Neural cell (in vitro differentiated cells): Measurements from ENCODE around the gene LHPP. TPM values are rescaled to one million over a fixed set of nuclear protein-coding genes. Genes with fewer than 3 reads are reported as not detected.

Experiments
- H2AFZ ChIP-seq: fragments of 200-600, 300-800 bp; sonication (generic), shearing (Covaris generic); 2 replicates; pipeline ENCODE4 v1.6.0; 2014; ENCODE audit warnings: low read depth, mild to moderate bottlenecking, antibody characterized with exemption, low read length, moderate library complexity
- H3F3A ChIP-seq: fragments of 200-600 bp; shearing (Covaris generic); 2 replicates; pipeline ENCODE4 v1.6.1; 2016; ENCODE audit warnings: mild to moderate bottlenecking, moderate library complexity, mixed read lengths, antibody characterized with exemption, low read length; ENCODE audit not compliant: insufficient read depth, poor library complexity, severe bottlenecking
- H3K27ac ChIP-seq: fragments of 200-600, 300-800 bp; sonication (generic), shearing (Covaris generic); 2 replicates; pipeline ENCODE4 v1.5.1; 2014; ENCODE audit warnings: mild to moderate bottlenecking, low read length, moderate library complexity
- H3K27me3 ChIP-seq: fragments of 300-800, 200-600 bp; sonication (generic), shearing (Covaris generic); 2 replicates; pipeline ENCODE4 v1.6.0; 2014; ENCODE audit warnings: mild to moderate bottlenecking, low read depth, low read length, moderate library complexity; ENCODE audit not compliant: insufficient read depth
- H3K36me3 ChIP-seq: fragments of 300-800, 200-600 bp; sonication (generic), shearing (Covaris generic); 2 replicates; pipeline ENCODE4 v1.5.1; 2014; ENCODE audit warnings: mild to moderate bottlenecking, antibody characterized with exemption, low read length, moderate library complexity; ENCODE audit not compliant: insufficient read depth
- H3K4me2 ChIP-seq: fragments of 300-800, 200-600 bp; sonication (generic), shearing (Covaris generic); 2 replicates; pipeline ENCODE4 v1.6.0; 2014; ENCODE audit warnings: mild to moderate bottlenecking, low read length
- H3K4me3 ChIP-seq: fragments of 300-800, 200-600 bp; sonication (generic), shearing (Covaris generic); 2 replicates; pipeline ENCODE4 v1.5.1; 2014; ENCODE audit warnings: mild to moderate bottlenecking, low read length, moderate library complexity
- H3K79me2 ChIP-seq: fragments of 200-600 bp; shearing (Covaris generic); replicated peaks from 2 replicates; pipeline ENCODE4 v1.6.0; 2014; ENCODE audit warnings: mild to moderate bottlenecking, low read length, moderate library complexity; ENCODE audit not compliant: insufficient read depth
- H3K9ac ChIP-seq: fragments of 300-800, 200-600 bp; sonication (generic), shearing (Covaris generic); 2 replicates; pipeline ENCODE4 v1.6.1; 2016; ENCODE audit warnings: mild to moderate bottlenecking, low read length, mixed read lengths
- H3K9me2 ChIP-seq: fragments of 200-600 bp; shearing (Covaris generic); 2 replicates; pipeline ENCODE4 v1.6.1; 2016; ENCODE audit warnings: mild to moderate bottlenecking, low read length, mixed read lengths; ENCODE audit not compliant: insufficient read depth
- H3K9me3 ChIP-seq: fragments of 200-600, 300-800 bp; sonication (generic), shearing (Covaris generic); 2 replicates; pipeline ENCODE4 v1.6.1; 2016; ENCODE audit warnings: mild to moderate bottlenecking, mixed run types, low read length, moderate library complexity, mixed read lengths
- H4K20me1 ChIP-seq: fragments of 200-600 bp; shearing (Covaris generic); 2 replicates; pipeline ENCODE4 v1.6.1; 2016; ENCODE audit warnings: mild to moderate bottlenecking, mixed run types; ENCODE audit not compliant: insufficient read depth
- CTCF ChIP-seq: fragments of 450-650 bp; IDR thresholded peaks from 2 replicates; pipeline ENCODE4 v1.5.1; 2014; ENCODE audit warnings: antibody characterized with exemption, mild to moderate bottlenecking, moderate library complexity; ENCODE audit not compliant: poor library complexity, severe bottlenecking
- EP300 ChIP-seq: fragments of 450-650 bp; conservative IDR thresholded peaks from 2 replicates; pipeline ENCODE4 v1.6.1; 2014; ENCODE audit warnings: antibody characterized with exemption, mild to moderate bottlenecking, moderate library complexity; ENCODE audit not compliant: poor library complexity, severe bottlenecking
- EZH2 ChIP-seq: fragments of 200-600, 300-800 bp; shearing (Covaris generic), sonication (generic); IDR thresholded peaks from 2 replicates; pipeline ENCODE4 v1.6.1; 2014; ENCODE audit warnings: antibody characterized with exemption, low read length, borderline replicate concordance, mild to moderate bottlenecking; ENCODE audit not compliant: insufficient read depth, poor library complexity, severe bottlenecking
- MXI1 ChIP-seq: fragments of 450-650 bp; conservative IDR thresholded peaks from 2 replicates; pipeline ENCODE4 v1.6.1; 2014; ENCODE audit warnings: antibody characterized with exemption, mild to moderate bottlenecking; ENCODE audit not compliant: poor library complexity, severe bottlenecking
- POLR2AphosphoS5 ChIP-seq: IDR thresholded peaks from 2 replicates; pipeline ENCODE4 v1.6.1; 2012
- RAD21 ChIP-seq: fragments of 450-650 bp; conservative IDR thresholded peaks from 2 replicates; pipeline ENCODE4 v1.6.1; 2014; ENCODE audit warnings: antibody characterized with exemption, mild to moderate bottlenecking, moderate library complexity
- REST ChIP-seq: IDR thresholded peaks from 2 replicates; pipeline ENCODE4 v1.6.1; 2012; ENCODE audit warnings: borderline replicate concordance
- SMC3 ChIP-seq: fragments of 450-650 bp; conservative IDR thresholded peaks from 2 replicates; pipeline ENCODE4 v1.6.1; 2014; ENCODE audit warnings: antibody characterized with exemption, mild to moderate bottlenecking, moderate library complexity; ENCODE audit not compliant: poor library complexity
- TAF1 ChIP-seq: IDR thresholded peaks from 2 replicates; pipeline ENCODE4 v1.6.1; 2012; ENCODE audit warnings: low read depth
- polyA plus RNA-seq: library from polyadenylated mRNA; depleted of rRNA; stranded (reverse); fragments of >200 nt; gene quantifications from 2 replicates; pipeline ENCODE4 v1.2.3, GENCODE V29; 2014

The LHPP gene
- polyA plus RNA-seq, 1 donor from 2014 or later = 16.0 TPM

GRCh38 chr10:124465777-124466488 is 4.3 kb downstream of the LHPP start:
- Histone ChIP-seq H3K9ac (no peak overlapping the region), H3K4me3 (no peak overlapping the region), H3F3A (no peaks in the 10 kb centered on the region), H3K27me3 (no peaks in the 10 kb centered on the region), H4K20me1 (no peaks in the 10 kb centered on the region), H3K9me2 (no peaks in the 10 kb centered on the region), H2AFZ (no peak overlapping the region), H3K4me2 (no peak overlapping the region), H3K27ac (no peak overlapping the region), H3K36me3 (no peaks in the 10 kb centered on the region), H3K9me3 (no peaks in the 10 kb centered on the region), H3K79me2 (no peaks in the 10 kb centered on the region)
- TF ChIP-seq MXI1 = no peak
- TF ChIP-seq CTCF = no peak
- TF ChIP-seq EP300 = no peak
- no peak for TF ChIP-seq REST
- TF ChIP-seq SMC3 = no peak
- no peak for TF ChIP-seq RAD21
- no peak for TF ChIP-seq TAF1
- no peak for TF ChIP-seq POLR2AphosphoS5
- TF ChIP-seq EZH2 = no peak

- no peak for TF ChIP-seq SMC3
- TF ChIP-seq REST = no peak
- TF ChIP-seq EZH2 = no peak
- TF ChIP-seq RAD21 = no peak
- no peak for TF ChIP-seq TAF1
- TF ChIP-seq POLR2AphosphoS5 = no peak
- TF ChIP-seq EP300 = no peak
- no peak for TF ChIP-seq MXI1
- no peak for TF ChIP-seq CTCF
- Histone ChIP-seq H3K79me2 (no peaks in the 10 kb centered on the region), H3K4me3 (no peak overlapping the region), H3K36me3 (no peaks in the 10 kb centered on the region), H3K9ac (no peak overlapping the region), H3K27me3 (no peaks in the 10 kb centered on the region), H3F3A (no peaks in the 10 kb centered on the region), H3K9me3 (no peaks in the 10 kb centered on the region), H3K9me2 (no peaks in the 10 kb centered on the region), H3K4me2 (no peak overlapping the region), H2AFZ (no peak overlapping the region), H4K20me1 (no peaks in the 10 kb centered on the region), H3K27ac (no peak overlapping the region)
These were observed 5.5 kb downstream of the LHPP start for GRCh38 chr10:124467165-124467564.
